A549 (cell line): Measurements from ENCODE around the gene ACO1. TPM values are rescaled to one million over a fixed set of nuclear protein-coding genes. Genes with fewer than 3 reads are reported as not detected.

Experiments used
- ATAC-seq, 2 experiments: fragments of 200-7000 bp in 1 of 2; fragments of >200 bp in 1 of 2; cut with Nextera tagmentation in 1 of 2; cut with Tn5 transposase in 1 of 2; 3 replicates each; pipeline versions ENCODE4 v1.8.0 to v1.9.1; 2018 to 2020; ENCODE audit warnings: mild to moderate bottlenecking in 1 of 2, moderate library complexity in 1 of 2
- CTCF ChIA-PET: fragments of 300-600 bp; sonication (Branson Sonifier 250); formaldehyde crosslinking; extraction: SDS; loops from one replicate; lab custom pipeline; 2021; ENCODE audit warnings: antibody characterized with exemption, inconsistent platforms; lab: Yijun Ruan, JAX
- POLR2A ChIA-PET: fragments of 350-600 bp; formaldehyde crosslinking; extraction: SDS; loops from one replicate; lab custom pipeline; 2021; ENCODE audit warnings: antibody characterized with exemption, inconsistent platforms; lab: Yijun Ruan, JAX
- DNase-seq, 2 experiments: peaks; one replicate each; pipeline versions ENCODE4 v3.0.0 to v3.0.0-alpha.2; 2011 to 2016; ENCODE audit warnings: low read depth in 1 of 2, low spot score in 1 of 2
- FAIRE-seq: peaks from 2 replicates; lab custom pipeline; 2011; peaks lifted over from hg19 to GRCh38; lab: Jason Lieb, UNC
- H3K27ac ChIP-seq, 2 experiments: fragments of >200 bp; sonication (Bioruptor Twin); formaldehyde crosslinking; 3 replicates each; pipeline ENCODE4 v1.5.1; 2016 to 2017
- H3K4me1 ChIP-seq: fragments of >200 bp; sonication (Bioruptor Twin); formaldehyde crosslinking; 3 replicates; pipeline ENCODE4 v1.6.1; 2016
- H3K4me2 ChIP-seq: fragments of >200 bp; sonication (Bioruptor Twin); formaldehyde crosslinking; 3 replicates; pipeline ENCODE4 v1.6.1; 2016
- H3K4me3 ChIP-seq: fragments of >200 bp; sonication (Bioruptor Twin); formaldehyde crosslinking; 3 replicates; pipeline ENCODE4 v1.5.1; 2016
- H3K9me3 ChIP-seq: fragments of >200 bp; sonication (Bioruptor Twin); formaldehyde crosslinking; 3 replicates; pipeline ENCODE4 v1.6.1; 2016
- CBX8 ChIP-seq: fragments of 200-600 bp; sonication (generic); IDR thresholded peaks from 2 replicates; pipeline ENCODE4 v1.6.1; 2016
- CHD4 ChIP-seq: fragments of 200-600 bp; sonication (generic); IDR thresholded peaks from 2 replicates; pipeline ENCODE4 v1.6.1; 2016; ENCODE audit warnings: antibody characterized with exemption, mild to moderate bottlenecking, borderline replicate concordance
- EHF ChIP-seq: fragments of 250-450 bp; sonication (Bioruptor Pico); IDR thresholded peaks from 2 replicates; pipeline ENCODE4 v1.5.0; 2020; ENCODE audit warnings: mild to moderate bottlenecking
- ELK1 ChIP-seq: fragments of 150-350 bp; IDR thresholded peaks from 2 replicates; pipeline ENCODE4 v1.6.1; 2014; ENCODE audit warnings: low read depth, mild to moderate bottlenecking, low read length
- FOSB ChIP-seq: fragments of 250-450 bp; sonication (Bioruptor Pico); IDR thresholded peaks from 2 replicates; pipeline ENCODE4 v1.5.0; 2020; ENCODE audit warnings: mild to moderate bottlenecking, moderate library complexity
- GATA3 ChIP-seq: IDR thresholded peaks from 2 replicates; pipeline ENCODE4 v1.6.1; 2012; ENCODE audit warnings: borderline replicate concordance
- HMGXB4 ChIP-seq: fragments of 250-450 bp; sonication (Bioruptor Pico); IDR thresholded peaks from 2 replicates; pipeline ENCODE4 v1.5.0; 2021; ENCODE audit warnings: mild to moderate bottlenecking, moderate library complexity, borderline replicate concordance
- HOXA7 ChIP-seq: fragments of 250-450 bp; sonication (Bioruptor Pico); IDR thresholded peaks from 2 replicates; pipeline ENCODE4 v1.5.0; 2020; ENCODE audit warnings: mild to moderate bottlenecking, moderate library complexity
- KDM1A ChIP-seq: fragments of 200-600 bp; sonication (generic); IDR thresholded peaks from 2 replicates; pipeline ENCODE4 v1.6.1; 2016; ENCODE audit warnings: low read depth, mild to moderate bottlenecking
- MAFK ChIP-seq: fragments of 450-650 bp; IDR thresholded peaks from 2 replicates; pipeline ENCODE4 v1.6.1; 2014; ENCODE audit not compliant: partially characterized antibody
- NR3C1 ChIP-seq: fragments of >200 bp; sonication (Bioruptor Twin); formaldehyde crosslinking; IDR thresholded peaks from 3 replicates; pipeline ENCODE4 v1.6.1; 2017
- PHF8 ChIP-seq: fragments of 200-600 bp; sonication (generic); IDR thresholded peaks from 2 replicates; pipeline ENCODE4 v1.6.1; 2016; ENCODE audit warnings: low read depth, mild to moderate bottlenecking, antibody characterized with exemption, moderate library complexity, borderline replicate concordance
- RCOR1 ChIP-seq: fragments of 150-350 bp; IDR thresholded peaks from 2 replicates; pipeline ENCODE4 v1.6.1; 2014; ENCODE audit warnings: antibody characterized with exemption, low read length, low read depth
- REST ChIP-seq: fragments of 200-600 bp; sonication (generic); IDR thresholded peaks from 2 replicates; pipeline ENCODE4 v1.6.1; 2016; ENCODE audit warnings: antibody characterized with exemption, mild to moderate bottlenecking, moderate library complexity
- RFX5 ChIP-seq: fragments of 450-650 bp; IDR thresholded peaks from 2 replicates; pipeline ENCODE4 v1.7.1; 2014; ENCODE audit warnings: antibody characterized with exemption, mild to moderate bottlenecking, moderate library complexity
- SREBF2 ChIP-seq: fragments of 450-650 bp; IDR thresholded peaks from 2 replicates; pipeline ENCODE4 v1.6.1; 2014; ENCODE audit warnings: mild to moderate bottlenecking, moderate library complexity
- TP53 ChIP-seq: fragments of 250-450 bp; sonication (Bioruptor Pico); IDR thresholded peaks from 2 replicates; pipeline ENCODE4 v1.5.0; 2021; ENCODE audit warnings: mild to moderate bottlenecking, moderate library complexity
- ZC3H11A ChIP-seq: fragments of 450-650 bp; IDR thresholded peaks from 2 replicates; pipeline ENCODE4 v1.6.1; 2014; ENCODE audit warnings: antibody characterized with exemption, mild to moderate bottlenecking
- ZFP36 ChIP-seq: fragments of 450-650 bp; IDR thresholded peaks from 2 replicates; pipeline ENCODE4 v1.6.1; 2014; ENCODE audit warnings: borderline replicate concordance; ENCODE audit not compliant: partially characterized antibody
- ZSCAN20 ChIP-seq: fragments of 250-450 bp; sonication (Bioruptor Pico); IDR thresholded peaks from 2 replicates; pipeline ENCODE4 v1.8.0; 2022; ENCODE audit warnings: mild to moderate bottlenecking, moderate library complexity
- WGBS: methylation state at CpG from one replicate; pipeline ENCODE4 v1.1.6; 2017; ENCODE audit errors: missing lambda C conversion rate; 5-methylcytosine and 5-hydroxymethylcytosine counted together
- polyA plus RNA-seq, 4 experiments: library from polyadenylated mRNA; depleted of rRNA in 3 of 4; stranded (reverse); fragments of >200 nt; fragmentation: RNase III in 1 of 4; extraction: RNeasy Plus Mini Kit Qiagen cat#74134 plus additional on column Dnase treatment in 1 of 4; gene quantifications; 2 replicates in 3 of 4; 3 replicates in 1 of 4; pipeline ENCODE4 v1.2.3, GENCODE V29; 2011 to 2017

ACO1 gene
- polyA plus RNA-seq, 2 of the 4 experiments (the other 2 are of a cell fraction): 32.2 to 41.0 TPM

GRCh38 chr9:32345243-32345642, 39.2 kb upstream of the ACO1 start:
- POLR2A ChIA-PET: no interaction called here
- no peak overlapping the region for H3K4me3 ChIP-seq
- ATAC-seq (no peak), FAIRE-seq (no peak), DNase-seq (no peak)
- H3K4me1 ChIP-seq: no peaks in the 10 kb centered on the region
- CTCF ChIA-PET: no interaction called here
- H3K4me2 ChIP-seq: no peak overlapping the region
- WGBS: 79% methylated on average over 5 of the region's 5 CpGs
- TF ChIP-seq CHD4: no peak
- TF ChIP-seq ZC3H11A: no peak
- no peak for TF ChIP-seq NR3C1
- no peak for TF ChIP-seq EHF (CRISPR knock-in tag)
- no peak for TF ChIP-seq ZSCAN20 (CRISPR knock-in tag)
- TF ChIP-seq ELK1: no peak
- no peak for TF ChIP-seq REST
- TF ChIP-seq RCOR1: no peak
- H3K9me3 ChIP-seq: no peaks in the 10 kb centered on the region
- H3K27ac ChIP-seq: no peak overlapping the region

GRCh38 chr9:32347571-32347970, 36.9 kb upstream of the ACO1 start:
- Histone ChIP-seq H3K4me1 (no peaks in the 10 kb centered on the region), H3K27ac (no peak overlapping the region), H3K9me3 (no peaks in the 10 kb centered on the region)
- no peak for DNase-seq
- CTCF ChIA-PET: interaction anchor here (0.7 to 1.1 kb wide), 2 partner anchors 10 to 30 kb away, joined by 3 to 5 read pairs; no protein-coding TSS in a partner anchor
- ATAC-seq: no peak
- no peak for FAIRE-seq
- TF ChIP-seq HMGXB4 (CRISPR knock-in tag): no peak
- no peak for TF ChIP-seq CBX8
- TF ChIP-seq TP53 (CRISPR knock-in tag): no peak
- TF ChIP-seq MAFK: no peak
- TF ChIP-seq GATA3: no peak
- TF ChIP-seq ZFP36: no peak
- TF ChIP-seq SREBF2: no peak
- TF ChIP-seq PHF8: no peak
- TF ChIP-seq EHF (CRISPR knock-in tag): no peak
- no peak for TF ChIP-seq RFX5
- TF ChIP-seq KDM1A: no peak
- TF ChIP-seq HOXA7 (CRISPR knock-in tag): no peak
- TF ChIP-seq FOSB (CRISPR knock-in tag): no peak
- TF ChIP-seq, all 56 proteins: peak for 0
- Histone ChIP-seq H3K4me3 (no peak overlapping the region), H3K4me2 (no peak overlapping the region)
- 16% methylated on average over 2 of the region's 2 CpGs for WGBS
- POLR2A ChIA-PET: no interaction called here
